HepG2 (cell line): Measurements from ENCODE around the gene RPL18. TPM values are rescaled to one million over a fixed set of nuclear protein-coding genes. Genes with fewer than 3 reads are reported as not detected.

ENCODE experiments used
- ATAC-seq: fragments of 200-7000 bp; cut with Tn5 transposase; 3 replicates; pipeline ENCODE4 v1.9.1; 2020; ENCODE audit warnings: mild to moderate bottlenecking, moderate library complexity
- BruUV-seq: library from RNA; stranded (reverse); fragments of 400-500 nt; replicated peaks from 2 replicates; lab custom pipeline; 2021; lab: Mats Ljungman, UMichigan
- CTCF ChIA-PET: fragments of 300-600 bp; formaldehyde crosslinking; extraction: SDS; loops from one replicate; lab custom pipeline; 2021; ENCODE audit warnings: low total read pairs, inconsistent platforms, low intra/inter-chr PET ratio; lab: Yijun Ruan, JAX
- POLR2A ChIA-PET: fragments of 350-600 bp; sonication (Branson Sonifier 250); formaldehyde crosslinking; loops from one replicate; lab custom pipeline; 2020; ENCODE audit warnings: antibody characterized with exemption, inconsistent platforms; lab: Yijun Ruan, JAX
- DNase-seq: peaks from one replicate; pipeline ENCODE4 v3.0.0-alpha.2; 2015; ENCODE audit warnings: low spot score
- FAIRE-seq: peaks from 3 replicates; lab custom pipeline; 2011; peaks lifted over from hg19 to GRCh38; lab: Jason Lieb, UNC
- H2AFZ ChIP-seq: one replicate; pipeline ENCODE4 v1.6.1; 2011; ENCODE audit warnings: low read length, inconsistent platforms
- H3K27ac ChIP-seq: fragments of 300-600 bp; 3 replicates; pipeline ENCODE4 v1.8.0; 2011; ENCODE audit warnings: mixed run types, mild to moderate bottlenecking, mixed read lengths, low read length, inconsistent platforms; ENCODE audit not compliant: insufficient read depth; ENCODE audit errors: extremely low read length
- H3K27me3 ChIP-seq, 2 experiments: fragments of 200-600 bp in 1 of 2; 2 replicates in 1 of 2; 3 replicates in 1 of 2; pipeline versions ENCODE4 v1.6.0 to v1.8.0; 2011; ENCODE audit warnings: low read length in 2 of 2, mild to moderate bottlenecking in 2 of 2, moderate library complexity in 2 of 2, inconsistent platforms in 1 of 2; ENCODE audit not compliant: insufficient read depth in 2 of 2, control insufficient read depth in 1 of 2
- H3K36me3 ChIP-seq, 2 experiments: fragments of 200-600 bp in 1 of 2; replicated peaks in 1 of 2; 2 replicates in 1 of 2; 3 replicates in 1 of 2; pipeline versions ENCODE4 v1.5.1 to v1.8.0; 2011; ENCODE audit warnings: low read length in 2 of 2, inconsistent platforms in 1 of 2; ENCODE audit not compliant: insufficient read depth in 2 of 2, control insufficient read depth in 1 of 2
- H3K4me1 ChIP-seq: 2 replicates; pipeline ENCODE4 v1.5.1; 2012; ENCODE audit warnings: low read length, inconsistent platforms; ENCODE audit not compliant: insufficient read depth
- H3K4me2 ChIP-seq: 2 replicates; pipeline ENCODE4 v1.6.0; 2011; ENCODE audit warnings: low read depth, low read length, inconsistent platforms
- H3K4me3 ChIP-seq, 3 experiments: fragments of 200-600 bp in 1 of 3; sonication (generic), shearing (Covaris generic) in 1 of 3; replicated peaks in 1 of 3; 2 replicates each; pipeline ENCODE4 v1.5.1; 2011 to 2016; ENCODE audit warnings: low read length in 3 of 3, inconsistent platforms in 2 of 3, low read depth in 2 of 3, mild to moderate bottlenecking in 2 of 3, control low read depth in 1 of 3, mixed read lengths in 1 of 3; ENCODE audit not compliant: insufficient read depth in 1 of 3
- H3K79me2 ChIP-seq: one replicate; pipeline ENCODE4 v1.6.1; 2011; ENCODE audit warnings: low read length, inconsistent platforms; ENCODE audit not compliant: insufficient read depth
- H3K9ac ChIP-seq: 2 replicates; pipeline ENCODE4 v1.6.0; 2011; ENCODE audit warnings: mild to moderate bottlenecking, low read depth, low read length, inconsistent platforms; ENCODE audit not compliant: insufficient read depth
- H3K9me3 ChIP-seq: 2 replicates; pipeline ENCODE4 v1.5.1; 2012; ENCODE audit warnings: mild to moderate bottlenecking, low read length
- H4K20me1 ChIP-seq: 2 replicates; pipeline ENCODE4 v1.6.0; 2011; ENCODE audit warnings: inconsistent platforms, mild to moderate bottlenecking, low read length, moderate library complexity; ENCODE audit not compliant: insufficient read depth
- BRCA1 ChIP-seq: sonication (generic); formaldehyde crosslinking; IDR thresholded peaks from 2 replicates; pipeline ENCODE4 v1.4.0; 2020; ENCODE audit warnings: missing genetic modification reagents
- PBX2 ChIP-seq: IDR thresholded peaks from 2 replicates; pipeline ENCODE4 v1.6.1; 2016; ENCODE audit warnings: control low read depth
- RBAK ChIP-seq: sonication (generic); formaldehyde crosslinking; IDR thresholded peaks from 2 replicates; pipeline ENCODE4 v1.5.1; 2020; ENCODE audit warnings: mild to moderate bottlenecking, missing genetic modification reagents
- SKIL ChIP-seq: sonication (generic); formaldehyde crosslinking; IDR thresholded peaks from 2 replicates; pipeline ENCODE4 v1.8.0; 2022; ENCODE audit warnings: missing genetic modification reagents, mild to moderate bottlenecking, moderate library complexity, borderline replicate concordance
- ZNF121 ChIP-seq: sonication (generic); formaldehyde crosslinking; IDR thresholded peaks from 2 replicates; pipeline ENCODE4 v1.5.0; 2020; ENCODE audit warnings: mild to moderate bottlenecking, missing genetic modification reagents
- ZNF557 ChIP-seq: sonication (generic); formaldehyde crosslinking; IDR thresholded peaks from 2 replicates; pipeline ENCODE4 v1.4.0; 2020; ENCODE audit warnings: missing genetic modification reagents
- ZSCAN22 ChIP-seq: sonication (generic); formaldehyde crosslinking; IDR thresholded peaks from 2 replicates; pipeline ENCODE4 v1.4.0; 2020; ENCODE audit warnings: mild to moderate bottlenecking, missing genetic modification reagents
- WGBS: methylation state at CpG from one replicate; pipeline ENCODE4 v1.1.6; 2017; ENCODE audit warnings: low lambda C conversion rate; 5-methylcytosine and 5-hydroxymethylcytosine counted together
- in situ Hi-C: cut with HindIII; loops from 2 replicates; pipeline ENCODE4 v1.10.0; 2017; ENCODE audit warnings: low pct_unique_long_range_greater_than_20kb; ENCODE audit not compliant: extremely low pct_ligation_motif_present
- intact Hi-C: fragments of 100-400 bp; cut with micrococcal nuclease; formaldehyde crosslinking; loops from one replicate; pipeline ENCODE4 v1.10.0; 2022; ENCODE audit not compliant: unreplicated experiment
- polyA plus RNA-seq, 8 experiments: library from polyadenylated mRNA; depleted of rRNA in 3 of 8; stranded (reverse) in 7 of 8; unstranded in 1 of 8; fragments of >200 nt; fragmentation: Illumina TruSeq in 4 of 8; extraction: Trizol in 4 of 8; gene quantifications; 2 replicates each; pipeline versions ENCODE4 v1.2.1 to v1.2.3, GENCODE V29; 2011 to 2016; ENCODE audit warnings: low read depth in 4 of 8, missing spikeins in 1 of 8, mixed read lengths in 1 of 8; ENCODE audit not compliant: insufficient read depth in 1 of 8
- total RNA-seq, 5 experiments: library from RNA; depleted of rRNA; stranded (reverse); fragments of >200 nt; fragmentation: Illumina TruSeq; extraction: Trizol; gene quantifications; 2 replicates each; pipeline ENCODE4 v1.2.3, GENCODE V29; 2016; ENCODE audit warnings: low read depth in 1 of 5

RPL18 gene
- total and polyA plus RNA-seq, 2 of the 13 experiments (the other 11 are each of a cell fraction or from before 2014, with no cell fraction given), result 1,485 to 1,639 TPM

GRCh38 chr19:48603001-48603400, 16.0 kb downstream of the RPL18 start:
- Histone ChIP-seq H3K9me3 (no peaks in the 10 kb centered on the region), H4K20me1 (no peaks in the 10 kb centered on the region), H3K27me3 (peaks cover 0 to 12% of the 10 kb centered on the region in 2 experiments; a peak in 2 of 5 replicates), H3K4me3 (no peak overlapping the region), H3K4me2 (no peak overlapping the region), H3K4me1 (peaks cover 18% of the 10 kb centered on the region), H2AFZ (no peak overlapping the region), H3K27ac (no peak overlapping the region), H3K9ac (no peak overlapping the region), H3K79me2 (no peaks in the 10 kb centered on the region), H3K36me3 (no peaks in the 10 kb centered on the region)
- in situ Hi-C loops, result no loop called here
- 48% methylated on average over 8 of the region's 9 CpGs for WGBS
- no peak for FAIRE-seq
- intact Hi-C loops, result no loop called here
- no peak for ATAC-seq
- CTCF ChIA-PET, result no interaction called here
- BruUV-seq, result no TSS peak
- no peak for DNase-seq
- POLR2A ChIA-PET, result no interaction called here
- TF ChIP-seq BRCA1 (no peak), ZNF557 (CRISPR knock-in tag) (no peak), SKIL (no peak)

- WGBS, result 24% methylated on average over 15 of the region's 21 CpGs
- Histone ChIP-seq H3K4me1 (0 out of 2 replicates have a peak, but pooled peaks cover 6% of the 10 kb centered on the region), H3K27me3 (peaks cover 0 to 12% of the 10 kb centered on the region in 2 experiments; a peak in 2 of 5 replicates), H3K79me2 (no peaks in the 10 kb centered on the region), H3K4me3 (no peak overlapping the region), H4K20me1 (no peaks in the 10 kb centered on the region), H3K9me3 (no peaks in the 10 kb centered on the region), H3K4me2 (0 out of 2 replicates have a peak overlapping the region, but pooled peaks have one; percentile 7), H3K36me3 (no peaks in the 10 kb centered on the region), H3K27ac (no peak overlapping the region), H3K9ac (no peak overlapping the region), H2AFZ (no peak overlapping the region)
- POLR2A ChIA-PET, result interaction anchor here (1.1 kb wide), 1 partner anchor 18 kb away, joined by 5 read pairs; the partner anchor contains the start of genes RPL18 and SPHK2
- in situ Hi-C loops, result no loop called here
- ATAC-seq (peak; percentile 18; the same call in 1 of the 3 replicates), FAIRE-seq (no peak), DNase-seq (no peak)
- BruUV-seq, result no TSS peak
- intact Hi-C loops, result no loop called here
- CTCF ChIA-PET, result no interaction called here
- TF ChIP-seq ZSCAN22 (CRISPR knock-in tag) (peak; percentile 91), RBAK (CRISPR knock-in tag) (0 out of 2 replicates have a peak, but pooled peaks have one; percentile 43), PBX2 (CRISPR knock-in tag) (no peak), ZNF121 (CRISPR knock-in tag) (peak; percentile 82)
Measured at GRCh38 chr19:48600679-48601417, 18.1 kb downstream of the RPL18 start.
